ENCODE data around the gene KRTAP1-4. TPM values are rescaled to one million over a fixed set of nuclear protein-coding genes. Genes with fewer than 3 reads are reported as not detected.

Gene KRTAP1-4
- total and polyA plus RNA-seq, 2 of the 8 experiments (the other 6 are each of a cell fraction or from before 2014, with no cell fraction given), result not detected

- TF ChIP-seq CHD7 (IDR thresholded peaks at IDR 0.05; ENCODE audit: insufficient replicate concordance, low read length), result no peak
Measured at GRCh38 chr17:41013606-41014005, 16.4 kb downstream of the KRTAP1-4 start (continued).

Data from H1 (cell line).